SK-N-SH (cell line): ENCODE results near the gene KMT2E.

Source experiments
- REST ChIP-seq: IDR thresholded peaks from 2 replicates; pipeline ENCODE4 v1.6.1; 2012; ENCODE audit warnings: mild to moderate bottlenecking, low read depth, low read length, moderate library complexity
- TAF1 ChIP-seq: IDR thresholded peaks from 2 replicates; pipeline ENCODE4 v1.6.1; 2012; ENCODE audit warnings: low read depth, mild to moderate bottlenecking, low read length, moderate library complexity, borderline replicate concordance

- TF ChIP-seq REST: no peak
- TF ChIP-seq TAF1: no peak
These were observed 119.4 kb downstream of the KMT2E start for GRCh38 chr7:105133358-105133757.
